ENCODE results near the gene SPAG16.

DNA sequence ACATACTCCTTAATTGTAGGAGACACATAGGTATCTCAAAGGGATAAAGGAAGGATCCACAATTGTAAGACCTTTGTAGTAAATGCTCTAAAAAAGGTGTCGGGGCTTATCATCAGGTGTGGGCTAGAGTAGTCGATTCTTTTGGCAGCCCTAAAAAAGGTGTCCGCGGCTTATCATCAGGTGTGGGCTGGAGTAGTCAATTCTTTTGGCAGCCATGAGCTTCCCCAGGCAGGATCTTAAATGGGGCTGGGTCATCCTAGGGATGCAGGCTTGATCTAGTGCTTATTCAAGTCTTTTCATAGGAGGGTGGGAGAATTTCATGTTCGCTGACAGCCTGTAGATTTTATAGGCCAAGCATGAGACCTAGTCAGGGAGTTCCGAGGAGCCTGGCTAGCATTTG, 720.2 kb downstream of the SPAG16 start:
- no peak for TF ChIP-seq EZH2 (IDR thresholded peaks at IDR 0.05; ENCODE audit: low read length, unreplicated experiment)
- no peak for TF ChIP-seq EZH2phosphoT487 (IDR thresholded peaks at IDR 0.05; ENCODE audit: borderline replicate concordance, low read length)
- TF ChIP-seq, protein P1, sequence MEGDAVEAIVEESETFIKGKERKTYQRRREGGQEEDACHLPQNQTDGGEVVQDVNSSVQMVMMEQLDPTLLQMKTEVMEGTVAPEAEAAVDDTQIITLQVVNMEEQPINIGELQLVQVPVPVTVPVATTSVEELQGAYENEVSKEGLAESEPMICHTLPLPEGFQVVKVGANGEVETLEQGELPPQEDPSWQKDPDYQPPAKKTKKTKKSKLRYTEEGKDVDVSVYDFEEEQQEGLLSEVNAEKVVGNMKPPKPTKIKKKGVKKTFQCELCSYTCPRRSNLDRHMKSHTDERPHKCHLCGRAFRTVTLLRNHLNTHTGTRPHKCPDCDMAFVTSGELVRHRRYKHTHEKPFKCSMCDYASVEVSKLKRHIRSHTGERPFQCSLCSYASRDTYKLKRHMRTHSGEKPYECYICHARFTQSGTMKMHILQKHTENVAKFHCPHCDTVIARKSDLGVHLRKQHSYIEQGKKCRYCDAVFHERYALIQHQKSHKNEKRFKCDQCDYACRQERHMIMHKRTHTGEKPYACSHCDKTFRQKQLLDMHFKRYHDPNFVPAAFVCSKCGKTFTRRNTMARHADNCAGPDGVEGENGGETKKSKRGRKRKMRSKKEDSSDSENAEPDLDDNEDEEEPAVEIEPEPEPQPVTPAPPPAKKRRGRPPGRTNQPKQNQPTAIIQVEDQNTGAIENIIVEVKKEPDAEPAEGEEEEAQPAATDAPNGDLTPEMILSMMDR (conservative IDR thresholded peaks at IDR 0.05; ENCODE audit: low read depth, low read length): no peak
